Activated T-helper 2 cell treated with anti-CD3 and anti-CD28 coated beads, Interferon-gamma antibody, Interleukin-2, Interleukin-4, amounts not matched to agents 10 μg/mL and 5 μg/mL and 100 μg/mL, durations not matched to agents 14 hours and 24 hours and 36 hours (primary cell): ENCODE measurements around the gene VGLL4. TPM values are rescaled to one million over a fixed set of nuclear protein-coding genes. Genes with fewer than 3 reads are reported as not detected.
"Not testable (repeated sequence)": the region's sequence is repeated elsewhere in the genome, so short reads cannot be mapped to it uniquely, and the experiment has no call there.

ENCODE experiments used
- DNase-seq: peaks from one replicate; pipeline ENCODE4 v3.0.0; 2021; ENCODE audit warnings: low spot score
- H3K27ac Mint-ChIP-seq: one replicate; pipeline ENCODE4 v1.8.0; 2021; ENCODE audit warnings: mixed read lengths
- H3K27me3 Mint-ChIP-seq: one replicate; pipeline ENCODE4 v1.8.0; 2021; ENCODE audit warnings: low read depth, mixed read lengths
- H3K36me3 Mint-ChIP-seq: one replicate; pipeline ENCODE4 v1.8.0; 2021; ENCODE audit warnings: low read depth, mixed read lengths
- H3K4me1 Mint-ChIP-seq: one replicate; pipeline ENCODE4 v1.8.0; 2021; ENCODE audit warnings: low read depth, mixed read lengths
- H3K4me3 Mint-ChIP-seq: one replicate; pipeline ENCODE4 v1.8.0; 2021; ENCODE audit warnings: low read depth, mild to moderate bottlenecking, moderate library complexity, mixed read lengths
- H3K9me3 Mint-ChIP-seq: one replicate; pipeline ENCODE4 v1.8.0; 2021; ENCODE audit warnings: mixed read lengths
- intact Hi-C: fragments of 100-400 bp; cut with micrococcal nuclease; formaldehyde crosslinking; loops from one replicate; pipeline ENCODE4 v1.15.1; 2023
- total RNA-seq: library from RNA; stranded (reverse); gene quantifications from 2 replicates; pipeline ENCODE4 v1.2.3, GENCODE V29; 2022

The VGLL4 gene
- total RNA-seq, 1 donor from 2014 or later: 66.6 TPM

DNA sequence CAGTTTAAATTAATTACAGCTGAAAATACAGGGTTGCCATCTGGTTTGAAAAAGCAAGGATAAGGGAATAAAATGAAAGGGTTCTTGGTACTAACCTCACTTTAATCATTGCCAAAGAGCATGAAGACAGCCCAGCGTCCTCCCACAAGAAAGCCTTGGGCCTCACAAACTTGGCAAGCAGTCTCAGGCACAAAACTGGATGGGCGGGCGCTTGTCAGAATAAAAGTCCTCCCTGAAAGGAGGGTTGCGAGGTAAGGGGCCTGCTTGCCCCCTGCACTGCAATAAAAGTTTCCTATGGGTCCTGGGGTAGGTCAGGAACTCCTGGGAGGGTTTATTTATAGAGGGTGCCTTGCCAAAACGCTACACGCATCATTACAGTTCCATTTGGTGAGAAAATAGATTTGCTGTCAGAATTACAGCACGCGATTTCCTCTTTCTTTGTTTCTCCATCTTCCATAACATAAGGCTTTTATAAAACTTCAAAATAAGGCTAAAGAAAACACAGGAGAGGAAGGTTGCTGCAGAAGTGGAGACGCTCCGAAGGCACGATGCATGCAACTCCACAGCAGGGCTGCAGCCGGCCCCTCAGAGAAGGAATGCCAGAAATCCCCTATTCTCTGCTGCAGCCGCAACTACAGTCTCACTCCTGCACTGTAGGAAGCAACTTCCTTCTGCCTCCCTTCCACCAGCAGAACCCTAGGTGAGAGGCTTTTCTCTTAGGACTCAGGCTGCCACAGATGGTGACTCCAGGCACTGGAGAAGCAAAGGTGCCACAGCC, 61.3 kb downstream of the VGLL4 start:
- Mint-ChIP-seq H3K27ac (peak overlapping the region; percentile 43), H3K4me3 (peak overlapping the region; percentile 54), H3K27me3 (no peaks in the 10 kb centered on the region), H3K36me3 (peaks cover 42% of the 10 kb centered on the region), H3K9me3 (no peaks in the 10 kb centered on the region), H3K4me1 (peaks cover 39% of the 10 kb centered on the region)
- intact Hi-C loops: loop anchor here (5.0 kb wide), 1 partner anchor 60 kb away; the partner anchor contains the start of gene VGLL4
- DNase-seq: no peak

DNA sequence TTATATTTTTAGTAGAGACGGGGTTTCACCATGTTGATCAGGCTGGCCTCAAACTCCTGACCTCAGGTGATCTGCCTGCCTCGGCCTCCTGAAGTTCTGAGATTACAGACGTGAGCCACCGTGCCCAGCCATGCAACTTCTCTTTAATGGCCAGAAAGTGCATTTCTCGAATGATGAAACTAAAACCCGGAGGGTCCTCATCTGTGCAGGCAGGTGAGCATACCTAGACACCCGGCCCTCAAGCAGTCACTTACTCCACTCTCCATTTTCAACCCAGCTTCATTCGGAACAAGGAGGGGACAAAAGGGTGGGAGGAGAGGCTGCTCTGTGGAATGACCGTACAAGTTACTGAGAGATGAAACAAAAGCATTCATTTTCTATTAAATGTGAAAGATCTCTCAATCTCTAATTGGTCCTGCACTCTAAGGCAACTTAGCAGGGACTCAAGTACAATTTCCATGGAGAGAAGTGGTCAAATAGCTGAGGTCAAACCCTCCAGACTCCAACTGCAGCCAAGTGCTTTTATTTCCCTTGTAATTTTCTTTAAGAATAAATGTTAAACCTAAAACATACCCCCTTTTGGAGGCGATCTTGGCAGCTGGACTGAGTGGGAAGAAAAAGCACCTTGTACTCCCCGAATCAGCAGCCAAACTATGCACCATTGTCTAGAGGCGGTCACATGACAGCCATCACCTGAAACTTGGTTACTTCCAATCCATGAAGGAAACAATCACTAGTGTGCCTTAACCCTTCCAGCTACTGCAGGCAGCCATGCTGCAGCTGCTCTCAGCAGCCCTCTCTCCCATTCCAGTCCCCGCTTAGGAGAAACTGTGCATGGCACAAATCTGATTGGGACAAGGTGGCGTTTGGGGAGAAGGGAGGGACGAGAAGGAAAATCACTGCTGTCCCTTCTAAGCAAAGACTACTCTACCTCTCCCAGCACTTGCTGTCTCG, 62.2 kb downstream of the VGLL4 start:
- peaks cover 38% of the 10 kb centered on the region for H3K36me3 Mint-ChIP-seq
- H3K27me3 Mint-ChIP-seq: no peaks in the 10 kb centered on the region
- DNase-seq: no peak
- no peaks in the 10 kb centered on the region for H3K9me3 Mint-ChIP-seq
- H3K4me1 Mint-ChIP-seq: peaks cover 39% of the 10 kb centered on the region
- H3K27ac Mint-ChIP-seq: no peak overlapping the region
- intact Hi-C loops: loop anchor here (5.0 kb wide), 1 partner anchor 61 kb away; the partner anchor contains the start of gene VGLL4
- H3K4me3 Mint-ChIP-seq: no peak overlapping the region

GRCh38 chr3:11580645-11581044, 63.1 kb downstream of the VGLL4 start:
- no peak for DNase-seq
- H3K36me3 Mint-ChIP-seq: peaks cover 30% of the 10 kb centered on the region
- peaks cover 34% of the 10 kb centered on the region for H3K4me1 Mint-ChIP-seq
- no peak overlapping the region for H3K27ac Mint-ChIP-seq
- intact Hi-C loops: loop anchor here (5.0 kb wide), 1 partner anchor 62 kb away; the partner anchor contains the start of gene VGLL4
- no peaks in the 10 kb centered on the region for H3K27me3 Mint-ChIP-seq
- H3K4me3 Mint-ChIP-seq: no peak overlapping the region
- no peaks in the 10 kb centered on the region for H3K9me3 Mint-ChIP-seq

GRCh38 chr3:11578169-11578568, 65.5 kb downstream of the VGLL4 start:
- H3K4me3 Mint-ChIP-seq: no peak overlapping the region
- no peaks in the 10 kb centered on the region for H3K27me3 Mint-ChIP-seq
- peaks cover 23% of the 10 kb centered on the region for H3K4me1 Mint-ChIP-seq
- no peaks in the 10 kb centered on the region for H3K9me3 Mint-ChIP-seq
- H3K27ac Mint-ChIP-seq: no peak overlapping the region
- DNase-seq: no peak
- intact Hi-C loops: no loop called here
- H3K36me3 Mint-ChIP-seq: peaks cover 33% of the 10 kb centered on the region

DNA sequence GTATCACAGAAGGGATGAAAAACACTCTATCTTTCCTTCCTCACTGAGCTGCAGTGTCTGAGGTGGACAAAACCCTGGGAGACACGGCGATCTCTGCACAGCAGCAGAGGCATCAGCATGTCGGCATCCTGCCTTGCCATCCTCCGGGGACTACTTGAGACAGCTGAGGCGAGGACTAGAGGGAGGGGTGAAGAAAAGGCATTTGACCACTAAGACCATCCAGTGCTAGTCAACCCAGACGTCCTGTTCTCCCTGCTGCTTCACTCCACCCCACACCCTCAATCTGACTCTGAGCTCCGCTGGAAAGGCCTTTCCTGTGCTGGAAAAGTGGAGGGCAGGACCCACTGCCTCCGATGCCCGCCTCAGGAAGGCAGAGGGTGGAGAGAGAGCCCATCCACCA, 67.3 kb downstream of the VGLL4 start:
- Mint-ChIP-seq H3K4me1 (peaks cover 7% of the 10 kb centered on the region), H3K4me3 (no peak overlapping the region), H3K27ac (peak overlapping the region; percentile 8), H3K27me3 (no peaks in the 10 kb centered on the region), H3K9me3 (no peaks in the 10 kb centered on the region), H3K36me3 (peaks cover 29% of the 10 kb centered on the region)
- intact Hi-C loops: no loop called here
- no peak for DNase-seq

GRCh38 chr3:11575677-11576076, 68.0 kb downstream of the VGLL4 start:
- no peak for DNase-seq
- Mint-ChIP-seq H3K27ac (no peak overlapping the region), H3K36me3 (peaks cover 25% of the 10 kb centered on the region), H3K9me3 (no peaks in the 10 kb centered on the region), H3K27me3 (no peaks in the 10 kb centered on the region), H3K4me3 (no peak overlapping the region), H3K4me1 (peaks cover 7% of the 10 kb centered on the region)
- intact Hi-C loops: no loop called here

- Mint-ChIP-seq H3K36me3 (peaks cover 20% of the 10 kb centered on the region), H3K4me3 (no peak overlapping the region), H3K4me1 (peaks cover 5% of the 10 kb centered on the region), H3K9me3 (no peaks in the 10 kb centered on the region), H3K27ac (no peak overlapping the region), H3K27me3 (no peaks in the 10 kb centered on the region)
- no peak for DNase-seq
- intact Hi-C loops: no loop called here
Observed at GRCh38 chr3:11574981-11575669, 68.6 kb downstream of the VGLL4 start.

GRCh38 chr3:11572660-11573059, 71.1 kb downstream of the VGLL4 start:
- H3K9me3 Mint-ChIP-seq, H3K27ac Mint-ChIP-seq, H3K27me3 Mint-ChIP-seq, DNase-seq, H3K4me3 Mint-ChIP-seq, intact Hi-C loops, H3K4me1 Mint-ChIP-seq: not testable (repeated sequence)
- peaks cover 14% of the 10 kb centered on the region for H3K36me3 Mint-ChIP-seq

- intact Hi-C loops: no loop called here
- H3K36me3 Mint-ChIP-seq: peaks cover 26% of the 10 kb centered on the region
- DNase-seq: no peak
- peaks cover 3% of the 10 kb centered on the region for H3K4me1 Mint-ChIP-seq
- H3K27me3 Mint-ChIP-seq: no peaks in the 10 kb centered on the region
- no peaks in the 10 kb centered on the region for H3K9me3 Mint-ChIP-seq
- no peak overlapping the region for H3K4me3 Mint-ChIP-seq
- no peak overlapping the region for H3K27ac Mint-ChIP-seq
Observed at GRCh38 chr3:11570789-11571495, 72.8 kb downstream of the VGLL4 start.

GRCh38 chr3:11570251-11570650, 73.5 kb downstream of the VGLL4 start:
- intact Hi-C loops: no loop called here
- H3K36me3 Mint-ChIP-seq: peaks cover 29% of the 10 kb centered on the region
- H3K27me3 Mint-ChIP-seq: no peaks in the 10 kb centered on the region
- no peaks in the 10 kb centered on the region for H3K9me3 Mint-ChIP-seq
- DNase-seq: no peak
- no peak overlapping the region for H3K27ac Mint-ChIP-seq
- peaks cover 3% of the 10 kb centered on the region for H3K4me1 Mint-ChIP-seq
- no peak overlapping the region for H3K4me3 Mint-ChIP-seq

DNA sequence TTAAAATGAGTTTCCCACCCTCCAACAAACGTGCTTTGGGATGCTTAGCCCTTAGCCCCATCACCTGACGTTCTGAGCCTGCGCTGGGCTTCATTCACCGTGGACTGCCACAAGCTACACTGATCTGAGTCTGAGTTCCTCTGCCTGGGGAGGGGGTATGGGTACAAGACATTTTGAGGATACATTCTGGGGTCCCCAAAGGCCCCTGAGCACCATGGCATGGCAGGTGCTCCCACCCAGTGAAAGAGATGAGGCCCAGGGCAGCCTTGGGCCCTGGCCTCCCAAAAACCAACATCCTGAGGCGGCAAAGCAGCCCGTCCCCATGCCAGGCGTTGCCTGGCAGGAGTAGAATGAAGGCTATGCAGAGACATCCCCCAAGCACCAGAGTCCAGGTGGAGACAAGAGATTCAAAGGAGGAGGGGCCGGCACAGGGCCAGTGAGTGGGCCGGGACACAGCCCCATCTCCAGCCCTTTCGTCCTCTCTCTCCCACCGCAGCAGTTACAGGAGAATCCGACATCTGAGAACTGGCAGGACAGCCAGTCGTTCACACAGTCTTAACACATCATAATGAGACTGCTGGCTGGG, 74.5 kb downstream of the VGLL4 start:
- Mint-ChIP-seq H3K4me1 (peaks cover 3% of the 10 kb centered on the region), H3K27me3 (no peaks in the 10 kb centered on the region), H3K4me3 (no peak overlapping the region), H3K27ac (no peak overlapping the region), H3K9me3 (no peaks in the 10 kb centered on the region), H3K36me3 (peaks cover 27% of the 10 kb centered on the region)
- DNase-seq: no peak
- intact Hi-C loops: no loop called here
